ENCODE results near the gene SETD6. TPM values are rescaled to one million over a fixed set of nuclear protein-coding genes. Genes with fewer than 3 reads are reported as not detected.

The SETD6 gene
- total and polyA plus RNA-seq, 2 of the 13 experiments (the other 11 are each of a cell fraction or from before 2014, with no cell fraction given), result 24.0 to 25.7 TPM

DNA sequence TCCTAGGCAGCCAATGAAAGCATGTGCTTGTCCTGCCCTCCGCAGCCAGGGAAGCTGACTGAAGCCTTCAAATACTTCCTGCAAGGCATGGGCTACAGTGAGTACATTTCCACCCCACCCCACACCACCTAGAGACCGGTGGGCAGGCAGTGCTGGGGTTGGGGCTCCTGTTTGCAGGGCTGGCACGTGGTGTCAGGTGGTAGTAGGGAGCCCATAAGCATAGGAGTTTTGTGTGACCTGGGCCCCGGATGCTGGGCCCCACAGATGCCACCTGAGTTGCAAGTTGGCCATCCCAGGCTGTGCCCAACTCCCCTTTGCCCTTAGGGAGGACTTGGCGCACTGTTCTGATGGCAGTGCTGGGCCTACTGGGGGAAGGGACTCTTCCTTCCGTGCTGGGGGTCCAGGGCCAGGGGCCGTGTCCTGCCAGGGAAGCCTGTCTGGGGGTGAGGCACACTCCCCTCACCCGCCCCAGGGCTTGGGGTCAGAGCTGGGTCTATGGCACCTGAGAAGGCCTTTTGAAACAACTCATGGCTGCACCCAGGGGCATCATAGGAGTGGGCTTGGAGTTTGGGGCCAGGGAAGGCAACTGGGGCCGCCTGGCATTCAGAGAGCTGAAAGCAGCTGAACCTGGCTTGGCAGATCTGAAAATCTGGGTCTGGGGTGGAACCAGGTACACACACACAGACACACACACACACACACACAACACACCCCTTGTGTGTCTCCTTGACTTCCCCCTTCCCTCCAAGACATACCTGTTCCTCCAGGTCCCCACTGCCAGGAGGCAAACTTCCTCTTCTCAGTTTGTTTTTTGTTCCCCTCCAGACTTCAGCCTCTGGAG is 5.8 kb upstream of the SETD6 start:
- Histone ChIP-seq H3K79me2 (ENCODE audit: insufficient read depth, low read length) (no peaks in the 10 kb centered on the region), H3K4me2 (ENCODE audit: low read depth, low read length) (no peak overlapping the region), H3K27ac (ENCODE audit: extremely low read length, insufficient read depth, low read length) (no peak overlapping the region), H3K9ac (ENCODE audit: insufficient read depth, low read depth, low read length) (no peak overlapping the region), H3K27me3 (ENCODE audit: control insufficient read depth in 1 of 2, insufficient read depth in 2 of 2, low read length in 2 of 2) (no peaks in the 10 kb centered on the region), H4K20me1 (ENCODE audit: insufficient read depth, low read length) (no peaks in the 10 kb centered on the region), H3K4me3 (replicated peaks in 1 of 3; ENCODE audit: insufficient read depth in 1 of 3, low read depth in 2 of 3, low read length in 3 of 3) (no peak overlapping the region), H3K36me3 (replicated peaks in 1 of 2; ENCODE audit: control insufficient read depth in 1 of 2, insufficient read depth in 2 of 2, low read length in 2 of 2) (no peaks in the 10 kb centered on the region), H2AFZ (ENCODE audit: low read length) (no peak overlapping the region), H3K9me3 (ENCODE audit: low read length) (no peaks in the 10 kb centered on the region), H3K4me1 (ENCODE audit: insufficient read depth, low read length) (peaks cover 25% of the 10 kb centered on the region)
- DNase-seq (ENCODE audit: low spot score), result no peak
- no peak for TF ChIP-seq GFI1 (CRISPR knock-in tag; IDR thresholded peaks at IDR 0.05; ENCODE audit: borderline replicate concordance)
- TF ChIP-seq NCOA1 (CRISPR knock-in tag; IDR thresholded peaks at IDR 0.05), result no peak
- TF ChIP-seq RFXAP (CRISPR knock-in tag; IDR thresholded peaks at IDR 0.05; ENCODE audit: borderline replicate concordance), result no peak
- TF ChIP-seq, protein P1, sequence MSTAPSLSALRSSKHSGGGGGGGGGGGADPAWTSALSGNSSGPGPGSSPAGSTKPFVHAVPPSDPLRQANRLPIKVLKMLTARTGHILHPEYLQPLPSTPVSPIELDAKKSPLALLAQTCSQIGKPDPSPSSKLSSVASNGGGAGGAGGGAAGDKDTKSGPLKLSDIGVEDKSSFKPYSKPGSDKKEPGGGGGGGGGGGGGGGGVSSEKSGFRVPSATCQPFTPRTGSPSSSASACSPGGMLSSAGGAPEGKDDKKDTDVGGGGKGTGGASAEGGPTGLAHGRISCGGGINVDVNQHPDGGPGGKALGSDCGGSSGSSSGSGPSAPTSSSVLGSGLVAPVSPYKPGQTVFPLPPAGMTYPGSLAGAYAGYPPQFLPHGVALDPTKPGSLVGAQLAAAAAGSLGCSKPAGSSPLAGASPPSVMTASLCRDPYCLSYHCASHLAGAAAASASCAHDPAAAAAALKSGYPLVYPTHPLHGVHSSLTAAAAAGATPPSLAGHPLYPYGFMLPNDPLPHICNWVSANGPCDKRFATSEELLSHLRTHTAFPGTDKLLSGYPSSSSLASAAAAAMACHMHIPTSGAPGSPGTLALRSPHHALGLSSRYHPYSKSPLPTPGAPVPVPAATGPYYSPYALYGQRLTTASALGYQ (CRISPR knock-in tag; IDR thresholded peaks at IDR 0.05), result no peak
- TF ChIP-seq SAP130 (CRISPR knock-in tag; IDR thresholded peaks at IDR 0.05; ENCODE audit: low read depth), result no peak
- TF ChIP-seq EEA1 (CRISPR knock-in tag; IDR thresholded peaks at IDR 0.05; ENCODE audit: borderline replicate concordance), result no peak
- TF ChIP-seq ATF7-NPFF (CRISPR knock-in tag; IDR thresholded peaks at IDR 0.05; ENCODE audit: low read depth), result no peak
- TF ChIP-seq, protein P2, sequence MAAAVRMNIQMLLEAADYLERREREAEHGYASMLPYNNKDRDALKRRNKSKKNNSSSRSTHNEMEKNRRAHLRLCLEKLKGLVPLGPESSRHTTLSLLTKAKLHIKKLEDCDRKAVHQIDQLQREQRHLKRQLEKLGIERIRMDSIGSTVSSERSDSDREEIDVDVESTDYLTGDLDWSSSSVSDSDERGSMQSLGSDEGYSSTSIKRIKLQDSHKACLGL (CRISPR knock-in tag; IDR thresholded peaks at IDR 0.05), result no peak
- TF ChIP-seq, protein P3, sequence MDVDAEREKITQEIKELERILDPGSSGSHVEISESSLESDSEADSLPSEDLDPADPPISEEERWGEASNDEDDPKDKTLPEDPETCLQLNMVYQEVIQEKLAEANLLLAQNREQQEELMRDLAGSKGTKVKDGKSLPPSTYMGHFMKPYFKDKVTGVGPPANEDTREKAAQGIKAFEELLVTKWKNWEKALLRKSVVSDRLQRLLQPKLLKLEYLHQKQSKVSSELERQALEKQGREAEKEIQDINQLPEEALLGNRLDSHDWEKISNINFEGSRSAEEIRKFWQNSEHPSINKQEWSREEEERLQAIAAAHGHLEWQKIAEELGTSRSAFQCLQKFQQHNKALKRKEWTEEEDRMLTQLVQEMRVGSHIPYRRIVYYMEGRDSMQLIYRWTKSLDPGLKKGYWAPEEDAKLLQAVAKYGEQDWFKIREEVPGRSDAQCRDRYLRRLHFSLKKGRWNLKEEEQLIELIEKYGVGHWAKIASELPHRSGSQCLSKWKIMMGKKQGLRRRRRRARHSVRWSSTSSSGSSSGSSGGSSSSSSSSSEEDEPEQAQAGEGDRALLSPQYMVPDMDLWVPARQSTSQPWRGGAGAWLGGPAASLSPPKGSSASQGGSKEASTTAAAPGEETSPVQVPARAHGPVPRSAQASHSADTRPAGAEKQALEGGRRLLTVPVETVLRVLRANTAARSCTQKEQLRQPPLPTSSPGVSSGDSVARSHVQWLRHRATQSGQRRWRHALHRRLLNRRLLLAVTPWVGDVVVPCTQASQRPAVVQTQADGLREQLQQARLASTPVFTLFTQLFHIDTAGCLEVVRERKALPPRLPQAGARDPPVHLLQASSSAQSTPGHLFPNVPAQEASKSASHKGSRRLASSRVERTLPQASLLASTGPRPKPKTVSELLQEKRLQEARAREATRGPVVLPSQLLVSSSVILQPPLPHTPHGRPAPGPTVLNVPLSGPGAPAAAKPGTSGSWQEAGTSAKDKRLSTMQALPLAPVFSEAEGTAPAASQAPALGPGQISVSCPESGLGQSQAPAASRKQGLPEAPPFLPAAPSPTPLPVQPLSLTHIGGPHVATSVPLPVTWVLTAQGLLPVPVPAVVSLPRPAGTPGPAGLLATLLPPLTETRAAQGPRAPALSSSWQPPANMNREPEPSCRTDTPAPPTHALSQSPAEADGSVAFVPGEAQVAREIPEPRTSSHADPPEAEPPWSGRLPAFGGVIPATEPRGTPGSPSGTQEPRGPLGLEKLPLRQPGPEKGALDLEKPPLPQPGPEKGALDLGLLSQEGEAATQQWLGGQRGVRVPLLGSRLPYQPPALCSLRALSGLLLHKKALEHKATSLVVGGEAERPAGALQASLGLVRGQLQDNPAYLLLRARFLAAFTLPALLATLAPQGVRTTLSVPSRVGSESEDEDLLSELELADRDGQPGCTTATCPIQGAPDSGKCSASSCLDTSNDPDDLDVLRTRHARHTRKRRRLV (CRISPR knock-in tag; IDR thresholded peaks at IDR 0.05), result no peak
- TF ChIP-seq HDAC2 (CRISPR knock-in tag; IDR thresholded peaks at IDR 0.05), result no peak
- no peak for TF ChIP-seq MEF2D (CRISPR knock-in tag; IDR thresholded peaks at IDR 0.05)
- no TSS peak for BruUV-seq (replicated peaks)
- intact Hi-C loops (cut with micrococcal nuclease; ENCODE audit: unreplicated experiment) (loop anchor here (10.0 kb wide), 1 partner anchor 55 kb away; no protein-coding TSS in a partner anchor), in situ Hi-C loops (cut with HindIII; ENCODE audit: extremely low pct_ligation_motif_present, low pct_unique_long_range_greater_than_20kb) (loop anchor here (10.0 kb wide), 2 partner anchors 125 to 225 kb away; partner anchors contain the start of gene GOT2)
- ChIA-PET CTCF (ENCODE audit: low intra/inter-chr PET ratio, low total read pairs) (no interaction called here), POLR2A (no interaction called here)
- ATAC-seq, result no peak
- FAIRE-seq, result no peak
- WGBS (ENCODE audit: low lambda C conversion rate), result 71% methylated on average over 6 of the region's 9 CpGs

All from HepG2 (cell line).